ENCODE data around the gene ATG4D. TPM values are rescaled to one million over a fixed set of nuclear protein-coding genes. Genes with fewer than 3 reads are reported as not detected.
"Not testable (repeated sequence)": the region's sequence is repeated elsewhere in the genome, so short reads cannot be mapped to it uniquely, and the experiment has no call there.

ATG4D gene
- polyA plus RNA-seq, 1 experiment = 13.0 TPM

DNA sequence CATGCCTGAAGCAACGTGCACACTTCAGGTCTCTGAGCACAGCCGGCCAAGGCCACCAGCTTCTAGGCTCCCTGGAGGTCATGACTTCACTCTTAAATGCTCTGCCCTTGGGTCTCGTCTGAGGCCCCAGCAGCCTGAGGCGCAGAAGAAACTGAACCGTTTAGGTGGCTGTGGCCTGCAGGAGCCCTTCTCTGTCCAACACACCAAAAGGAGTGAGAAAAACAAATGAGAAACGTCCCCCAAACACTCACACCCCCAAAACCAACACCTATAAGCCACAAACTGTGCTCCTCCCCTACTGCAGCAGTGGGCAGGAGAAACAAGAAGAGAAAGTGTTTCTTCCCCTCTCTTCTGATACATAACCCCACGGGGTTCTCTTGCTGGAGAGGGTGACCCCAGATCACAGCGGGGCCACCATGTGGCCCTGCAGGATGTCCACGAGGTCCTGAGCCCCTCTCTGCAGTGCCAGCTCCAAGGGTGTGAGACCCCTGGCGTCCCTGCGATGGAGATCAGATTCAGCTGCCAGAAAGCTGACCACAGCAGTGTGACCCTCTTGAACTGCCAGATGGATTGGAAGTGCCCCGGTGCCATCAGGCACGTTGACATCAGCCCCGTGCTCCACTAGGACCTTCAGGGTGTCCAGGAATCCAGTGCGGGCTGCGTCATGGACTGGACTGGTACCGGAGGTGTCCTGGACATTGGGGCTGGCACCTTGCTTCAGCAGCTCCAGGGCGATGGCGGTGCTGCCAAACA, 23.1 kb downstream of the ATG4D start:
- TF ChIP-seq, protein P1, sequence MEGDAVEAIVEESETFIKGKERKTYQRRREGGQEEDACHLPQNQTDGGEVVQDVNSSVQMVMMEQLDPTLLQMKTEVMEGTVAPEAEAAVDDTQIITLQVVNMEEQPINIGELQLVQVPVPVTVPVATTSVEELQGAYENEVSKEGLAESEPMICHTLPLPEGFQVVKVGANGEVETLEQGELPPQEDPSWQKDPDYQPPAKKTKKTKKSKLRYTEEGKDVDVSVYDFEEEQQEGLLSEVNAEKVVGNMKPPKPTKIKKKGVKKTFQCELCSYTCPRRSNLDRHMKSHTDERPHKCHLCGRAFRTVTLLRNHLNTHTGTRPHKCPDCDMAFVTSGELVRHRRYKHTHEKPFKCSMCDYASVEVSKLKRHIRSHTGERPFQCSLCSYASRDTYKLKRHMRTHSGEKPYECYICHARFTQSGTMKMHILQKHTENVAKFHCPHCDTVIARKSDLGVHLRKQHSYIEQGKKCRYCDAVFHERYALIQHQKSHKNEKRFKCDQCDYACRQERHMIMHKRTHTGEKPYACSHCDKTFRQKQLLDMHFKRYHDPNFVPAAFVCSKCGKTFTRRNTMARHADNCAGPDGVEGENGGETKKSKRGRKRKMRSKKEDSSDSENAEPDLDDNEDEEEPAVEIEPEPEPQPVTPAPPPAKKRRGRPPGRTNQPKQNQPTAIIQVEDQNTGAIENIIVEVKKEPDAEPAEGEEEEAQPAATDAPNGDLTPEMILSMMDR (IDR thresholded peaks at IDR 0.05; ENCODE audit: insufficient read depth, low read depth, low read length) = no peak
- Histone ChIP-seq H3K4me3 (ENCODE audit: low read depth, low read length) (peak overlapping the region; percentile 99; the same call in 1 of the 2 replicates), H3K36me3 (ENCODE audit: control insufficient read depth, insufficient read depth, low read length) (no peaks in the 10 kb centered on the region), H3K27me3 (ENCODE audit: control insufficient read depth, insufficient read depth, low read length) (no peaks in the 10 kb centered on the region)
- DNase-seq (ENCODE audit: low read depth) = no peak
- ChIA-PET POLR2A (interaction anchor here (0.5 to 0.6 kb wide), 3 partner anchors 55 to 132 kb away, joined by 3 to 6 read pairs (median 4); no protein-coding TSS in a partner anchor), CTCF (interaction anchor here (0.7 to 4.1 kb wide), 12 partner anchors 11 to 163 kb away, joined by 3 to 21 read pairs (median 6); partner anchors contain the start of gene CDC37)

- Histone ChIP-seq H3K36me3 (ENCODE audit: control insufficient read depth, insufficient read depth, low read length) (no peaks in the 10 kb centered on the region), H3K27me3 (ENCODE audit: control insufficient read depth, insufficient read depth, low read length) (no peaks in the 10 kb centered on the region), H3K4me3 (ENCODE audit: low read depth, low read length) (peak overlapping the region; percentile 80)
- TF ChIP-seq, protein P1 (IDR thresholded peaks at IDR 0.05; ENCODE audit: insufficient read depth, low read depth, low read length) = no peak
- POLR2A ChIA-PET = no interaction called here
- DNase-seq (ENCODE audit: low read depth) = no peak
- CTCF ChIA-PET = interaction anchor here (0.7 to 4.1 kb wide), 9 partner anchors 13 to 164 kb away, joined by 3 to 21 read pairs (median 4); partner anchors contain the start of gene CDC37
Observed at GRCh38 chr19:10567656-10568055, 24.0 kb downstream of the ATG4D start.

DNA sequence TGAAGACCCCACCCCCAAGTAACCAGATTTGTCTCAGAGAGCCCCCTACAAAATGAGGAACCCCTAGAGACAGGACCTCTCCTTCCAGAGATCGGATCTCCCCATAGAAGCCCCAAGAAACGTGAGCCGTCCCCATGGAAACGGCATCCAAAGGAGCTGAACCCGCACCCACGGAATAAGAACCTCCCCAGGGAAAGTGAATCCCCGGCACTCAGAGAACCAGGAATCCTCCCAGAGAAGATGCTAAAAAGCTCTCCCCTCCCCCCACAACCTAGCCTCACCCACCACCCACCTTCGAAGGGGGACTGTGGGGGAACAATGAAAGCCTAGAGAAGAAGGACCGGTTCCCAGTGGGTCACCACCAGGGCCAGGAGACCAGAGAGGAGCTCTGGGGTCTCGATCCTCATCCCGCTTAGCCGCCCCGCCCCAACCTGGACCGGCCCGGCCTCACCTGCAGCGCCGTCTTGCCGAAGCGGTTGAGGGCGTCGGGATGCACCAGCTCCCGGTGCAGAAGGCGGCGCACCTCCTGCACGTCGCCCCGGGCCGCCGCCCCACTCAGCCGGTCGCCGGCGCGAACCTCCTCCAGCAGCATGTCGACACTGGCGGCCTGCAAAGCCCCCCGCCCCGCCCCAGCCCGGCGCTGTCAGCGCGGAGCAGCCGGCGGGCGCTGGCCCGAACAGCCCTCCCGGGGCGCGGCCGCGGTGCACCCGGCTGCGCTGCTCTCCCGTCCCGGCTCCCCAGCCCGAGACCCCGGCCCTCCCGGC, 24.5 kb downstream of the ATG4D start:
- H3K4me3 ChIP-seq (ENCODE audit: low read depth, low read length) = peak overlapping the region; percentile 80
- H3K36me3 ChIP-seq (ENCODE audit: control insufficient read depth, insufficient read depth, low read length) = no peaks in the 10 kb centered on the region
- no peak for DNase-seq (ENCODE audit: low read depth)
- TF ChIP-seq, protein P1 (IDR thresholded peaks at IDR 0.05; ENCODE audit: insufficient read depth, low read depth, low read length) = no peak
- CTCF ChIA-PET = interaction anchor here (0.7 to 4.1 kb wide), 8 partner anchors 12 to 165 kb away, joined by 3 to 21 read pairs (median 4); partner anchors contain the start of gene CDC37
- POLR2A ChIA-PET = no interaction called here
- no peaks in the 10 kb centered on the region for H3K27me3 ChIP-seq (ENCODE audit: control insufficient read depth, insufficient read depth, low read length)

- Histone ChIP-seq H3K36me3 (ENCODE audit: control insufficient read depth, insufficient read depth, low read length) (no peaks in the 10 kb centered on the region), H3K4me3 (ENCODE audit: low read depth, low read length) (peak within 1 kb of the TSS; percentile 80), H3K27me3 (ENCODE audit: control insufficient read depth, insufficient read depth, low read length) (no peaks in the 10 kb centered on the region)
- ChIA-PET POLR2A (no interaction called here), CTCF (interaction anchor here (1.2 to 3.1 kb wide), 4 partner anchors 12 to 86 kb away, joined by 3 to 11 read pairs (median 4); no protein-coding TSS in a partner anchor)
- TF ChIP-seq, protein P1 (IDR thresholded peaks at IDR 0.05; ENCODE audit: insufficient read depth, low read depth, low read length) = no peak
- DNase-seq (ENCODE audit: low read depth) = peak; percentile 97
Observed at GRCh38 chr19:10568826-10569651, 25.3 kb downstream of the ATG4D start, which contains the start of gene CDKN2D. Gene CDKN2D (minus strand): TSS chr19:10568979. CDS start chr19:10568653, 326 bp downstream.

- H3K27me3 ChIP-seq (ENCODE audit: control insufficient read depth, insufficient read depth, low read length); POLR2A ChIA-PET; DNase-seq (ENCODE audit: low read depth); H3K4me3 ChIP-seq (ENCODE audit: low read depth, low read length); H3K36me3 ChIP-seq (ENCODE audit: control insufficient read depth, insufficient read depth, low read length): not testable (repeated sequence)
- CTCF ChIA-PET = interaction anchor here (0.6 to 4.0 kb wide), 10 partner anchors 32 to 156 kb away, joined by 3 to 30 read pairs (median 6); no protein-coding TSS in a partner anchor
Observed at GRCh38 chr19:10573793-10574192, 30.1 kb downstream of the ATG4D start.

Data from BJ (cell line).